BJ (cell line): ENCODE data around the gene ZBTB37. TPM values are rescaled to one million over a fixed set of nuclear protein-coding genes. Genes with fewer than 3 reads are reported as not detected.

Experiments used
- CTCF ChIA-PET: fragments of 350-600 bp; formaldehyde crosslinking; extraction: SDS; loops from one replicate; lab custom pipeline; 2021; ENCODE audit warnings: antibody characterized with exemption, inconsistent platforms; lab: Yijun Ruan, JAX
- POLR2A ChIA-PET: fragments of 300-600 bp; sonication (Branson Sonifier 250); formaldehyde crosslinking; extraction: SDS; loops from one replicate; lab custom pipeline; 2021; ENCODE audit warnings: antibody characterized with exemption; lab: Charles Lee
- DNase-seq: peaks from one replicate; pipeline ENCODE4 v3.0.0-alpha.2; 2011; ENCODE audit warnings: low read depth
- H3K27me3 ChIP-seq: 2 replicates; pipeline ENCODE4 v1.6.0; 2011; ENCODE audit warnings: low read length; ENCODE audit not compliant: control insufficient read depth, insufficient read depth
- H3K36me3 ChIP-seq: 2 replicates; pipeline ENCODE4 v1.5.1; 2011; ENCODE audit warnings: low read length; ENCODE audit not compliant: control insufficient read depth, insufficient read depth
- H3K4me3 ChIP-seq: 2 replicates; pipeline ENCODE4 v1.5.1; 2011; ENCODE audit warnings: low read depth, mild to moderate bottlenecking, control low read depth, low read length
- polyA plus RNA-seq: library from polyadenylated mRNA; depleted of rRNA; stranded (reverse); fragments of >200 nt; gene quantifications from 2 replicates; pipeline ENCODE4 v1.2.3, GENCODE V29; 2011
- TF ChIP-seq, protein P1 (sequence below): IDR thresholded peaks from 2 replicates; pipeline ENCODE4 v1.5.1; 2011; ENCODE audit warnings: low read depth, mild to moderate bottlenecking, control low read depth, inconsistent platforms, low read length, moderate library complexity; ENCODE audit not compliant: insufficient read depth

Gene ZBTB37
- polyA plus RNA-seq, 1 experiment: 1.8 TPM

DNA sequence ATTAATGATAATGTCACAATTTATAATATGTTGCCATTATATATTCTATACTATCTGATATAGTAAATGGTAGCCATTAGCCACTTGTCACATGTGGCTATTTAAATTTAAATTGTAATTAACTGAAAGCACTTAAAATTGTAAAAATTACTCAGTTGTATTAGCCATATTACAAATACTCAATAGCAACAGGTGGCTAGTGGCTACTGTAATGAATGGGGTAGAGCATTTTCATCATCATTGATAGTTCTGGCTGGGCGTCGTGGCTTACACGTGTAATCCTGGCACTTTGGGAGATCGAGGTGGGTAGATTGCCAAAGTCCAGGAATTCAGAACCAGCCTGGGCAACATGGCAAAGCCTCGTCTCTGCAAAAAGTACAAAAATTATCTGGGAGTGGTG is 16.5 kb downstream of the ZBTB37 start:
- TF ChIP-seq, protein P1, sequence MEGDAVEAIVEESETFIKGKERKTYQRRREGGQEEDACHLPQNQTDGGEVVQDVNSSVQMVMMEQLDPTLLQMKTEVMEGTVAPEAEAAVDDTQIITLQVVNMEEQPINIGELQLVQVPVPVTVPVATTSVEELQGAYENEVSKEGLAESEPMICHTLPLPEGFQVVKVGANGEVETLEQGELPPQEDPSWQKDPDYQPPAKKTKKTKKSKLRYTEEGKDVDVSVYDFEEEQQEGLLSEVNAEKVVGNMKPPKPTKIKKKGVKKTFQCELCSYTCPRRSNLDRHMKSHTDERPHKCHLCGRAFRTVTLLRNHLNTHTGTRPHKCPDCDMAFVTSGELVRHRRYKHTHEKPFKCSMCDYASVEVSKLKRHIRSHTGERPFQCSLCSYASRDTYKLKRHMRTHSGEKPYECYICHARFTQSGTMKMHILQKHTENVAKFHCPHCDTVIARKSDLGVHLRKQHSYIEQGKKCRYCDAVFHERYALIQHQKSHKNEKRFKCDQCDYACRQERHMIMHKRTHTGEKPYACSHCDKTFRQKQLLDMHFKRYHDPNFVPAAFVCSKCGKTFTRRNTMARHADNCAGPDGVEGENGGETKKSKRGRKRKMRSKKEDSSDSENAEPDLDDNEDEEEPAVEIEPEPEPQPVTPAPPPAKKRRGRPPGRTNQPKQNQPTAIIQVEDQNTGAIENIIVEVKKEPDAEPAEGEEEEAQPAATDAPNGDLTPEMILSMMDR: no peak
- ChIA-PET CTCF (no interaction called here), POLR2A (no interaction called here)
- DNase-seq: no peak
- Histone ChIP-seq H3K36me3 (peaks cover 6% of the 10 kb centered on the region), H3K4me3 (no peak overlapping the region), H3K27me3 (no peaks in the 10 kb centered on the region)

DNA sequence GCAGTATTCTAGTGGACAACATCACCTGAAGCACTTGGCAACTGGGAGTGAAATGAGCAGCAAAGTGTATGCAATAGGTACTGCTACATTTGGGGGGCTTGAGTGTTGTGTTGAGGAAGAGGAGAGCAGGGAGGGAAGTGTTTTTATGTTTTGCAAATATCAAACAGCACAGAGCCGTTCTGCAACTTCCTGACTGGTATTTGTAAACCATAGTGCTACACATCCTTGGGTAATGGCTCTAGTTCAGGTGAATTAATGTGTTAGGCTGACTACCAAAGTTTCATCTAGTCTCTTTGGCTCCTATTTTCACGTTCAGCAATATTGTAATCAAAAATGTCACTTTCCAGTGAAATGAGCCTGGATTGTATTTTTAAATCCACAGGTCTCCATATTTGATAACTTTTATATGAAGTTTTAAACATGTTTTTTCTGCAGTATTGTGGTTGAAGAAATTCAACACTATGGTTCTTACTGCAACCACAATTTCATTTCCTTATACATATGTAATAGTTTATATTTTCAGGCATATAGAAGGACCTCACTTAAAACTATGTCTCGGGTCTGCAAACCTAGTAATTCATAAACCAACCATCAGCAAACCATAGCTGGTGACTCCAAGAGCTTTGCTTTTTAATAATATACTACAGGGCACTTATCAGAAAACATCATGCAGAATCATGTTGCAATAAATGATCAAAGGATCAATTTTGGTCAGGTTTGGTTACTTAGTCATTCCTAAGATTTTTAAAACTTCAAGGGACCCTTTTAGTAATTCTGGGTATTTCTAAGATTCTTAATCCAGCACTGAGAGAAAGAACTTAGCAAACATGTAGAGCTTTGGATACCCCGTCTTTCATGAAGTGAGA is 18.8 kb downstream of the ZBTB37 start:
- CTCF ChIA-PET: interaction anchor here (0.7 kb wide), 1 partner anchor 468 kb away, joined by 3 read pairs; no protein-coding TSS in a partner anchor
- H3K36me3 ChIP-seq: peaks cover 6% of the 10 kb centered on the region
- POLR2A ChIA-PET: no interaction called here

DNA sequence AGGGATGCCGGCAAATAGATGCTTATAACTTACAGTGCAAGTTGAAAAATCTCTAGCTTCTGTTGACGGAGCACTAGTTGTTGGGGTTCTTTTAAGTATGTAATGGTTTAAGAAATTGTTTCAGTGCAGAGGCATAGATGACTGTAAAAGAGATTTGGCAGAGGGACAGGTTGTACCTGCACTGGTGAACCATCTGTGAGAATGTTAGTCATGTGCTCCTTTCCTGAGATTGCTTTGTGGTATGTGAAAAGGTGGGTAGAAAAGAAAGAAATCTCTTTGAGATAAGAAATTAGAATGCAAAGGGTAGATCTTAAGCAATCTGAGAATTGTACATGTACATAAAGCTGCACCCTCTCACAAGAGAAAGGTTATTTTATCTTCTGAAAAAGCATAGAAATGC is 19.4 kb downstream of the ZBTB37 start:
- H3K27me3 ChIP-seq: no peaks in the 10 kb centered on the region
- no peak for DNase-seq
- ChIA-PET POLR2A (no interaction called here), CTCF (interaction anchor here (0.7 kb wide), 1 partner anchor 468 kb away, joined by 3 read pairs; no protein-coding TSS in a partner anchor)
- TF ChIP-seq, protein P1: no peak
- peaks cover 6% of the 10 kb centered on the region for H3K36me3 ChIP-seq
- H3K4me3 ChIP-seq: no peak overlapping the region

More for the DNA sequence above, 18.8 kb downstream of the ZBTB37 start:
- DNase-seq: no peak
- no peaks in the 10 kb centered on the region for H3K27me3 ChIP-seq
- TF ChIP-seq, protein P1: no peak
- no peak overlapping the region for H3K4me3 ChIP-seq

DNA sequence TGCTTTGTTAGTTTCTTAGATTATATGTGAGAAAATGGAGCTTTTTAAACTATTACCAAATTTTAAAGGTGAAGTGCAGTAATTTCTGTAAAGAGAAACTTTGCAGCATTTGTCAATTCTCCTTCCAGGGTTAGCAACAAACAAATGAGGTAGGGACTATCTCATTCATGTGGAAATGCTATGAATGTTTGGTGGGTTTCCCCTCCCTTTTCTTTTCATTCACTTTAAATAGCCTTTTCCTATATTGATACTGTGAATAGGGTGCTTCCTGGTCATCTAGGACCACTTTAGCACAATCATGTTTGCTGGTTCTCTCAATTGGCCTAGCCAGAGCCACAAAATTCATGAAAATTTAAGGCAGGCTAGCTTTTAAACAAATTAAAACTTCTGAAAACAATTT is 20.6 kb downstream of the ZBTB37 start:
- Histone ChIP-seq H3K36me3 (peaks cover 6% of the 10 kb centered on the region), H3K27me3 (no peaks in the 10 kb centered on the region), H3K4me3 (no peak overlapping the region)
- POLR2A ChIA-PET: no interaction called here
- TF ChIP-seq, protein P1: no peak
- no peak for DNase-seq
- CTCF ChIA-PET: interaction anchor here (0.7 kb wide), 2 partner anchors 18 to 37 kb away, joined by 3 to 4 read pairs; no protein-coding TSS in a partner anchor

DNA sequence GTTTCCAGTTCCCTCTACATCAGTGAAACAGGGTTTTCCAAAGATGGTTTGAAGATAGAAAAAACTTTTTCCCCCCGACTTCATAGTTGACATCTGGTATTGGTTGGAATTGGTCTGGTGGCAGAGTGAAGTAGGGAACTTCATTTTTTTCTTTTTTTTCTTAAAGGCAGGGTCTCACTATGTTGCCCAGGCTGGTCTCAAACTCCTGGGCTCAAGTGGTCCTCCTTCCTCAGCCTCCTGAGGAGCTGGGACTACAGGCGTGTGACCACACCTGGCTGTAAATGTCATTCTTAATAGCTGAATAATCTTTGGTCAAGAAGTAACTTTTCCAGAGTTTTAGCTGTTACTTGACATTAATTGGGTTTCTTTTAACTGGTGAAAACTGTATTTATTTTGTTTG is 21.7 kb downstream of the ZBTB37 start:
- CTCF ChIA-PET: no interaction called here
- H3K27me3 ChIP-seq: no peaks in the 10 kb centered on the region

More for the DNA sequence above, 21.7 kb downstream of the ZBTB37 start:
- H3K36me3 ChIP-seq: peaks cover 6% of the 10 kb centered on the region
- TF ChIP-seq, protein P1: no peak
- POLR2A ChIA-PET: no interaction called here
- no peak overlapping the region for H3K4me3 ChIP-seq
- DNase-seq: no peak
